Measurements from ENCODE around the gene CCL2.

DNA sequence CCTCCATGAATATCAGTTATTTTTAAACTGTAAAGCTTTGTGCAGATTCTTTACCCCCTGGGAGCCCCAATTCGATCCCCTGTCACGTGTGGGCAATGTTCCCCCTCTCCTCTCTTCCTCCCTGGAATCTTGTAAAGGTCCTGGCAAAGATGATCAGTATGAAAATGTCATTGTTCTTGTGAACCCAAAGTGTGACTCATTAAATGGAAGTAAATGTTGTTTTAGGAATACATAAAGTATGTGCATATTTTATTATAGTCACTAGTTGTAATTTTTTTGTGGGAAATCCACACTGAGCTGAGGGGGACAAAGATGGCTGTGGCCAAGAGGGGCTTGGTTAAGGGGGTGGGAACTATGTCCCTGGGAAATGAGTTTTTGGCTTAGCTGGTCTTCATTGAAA lies 32.8 kb downstream of the CCL2 start:
- TF ChIP-seq EZH2 (IDR thresholded peaks at IDR 0.05; ENCODE audit: low read depth, unreplicated experiment) (no peak), CTCF (conservative IDR thresholded peaks at IDR 0.05; ENCODE audit: low read depth in 2 of 2) (no peak), POLR2AphosphoS5 (IDR thresholded peaks at IDR 0.05; ENCODE audit: low read depth) (no peak), ZNF114 (CRISPR knock-in tag; IDR thresholded peaks at IDR 0.05) (no peak), JUNB (IDR thresholded peaks at IDR 0.05; ENCODE audit: unreplicated experiment) (no peak), CREB1 (CRISPR knock-in tag; IDR thresholded peaks at IDR 0.05; ENCODE audit: low read depth) (no peak), STAT1 (IDR thresholded peaks at IDR 0.05; ENCODE audit: unreplicated experiment) (no peak), NANOG (IDR thresholded peaks at IDR 0.05; ENCODE audit: borderline replicate concordance) (no peak), EZH2phosphoT487 (IDR thresholded peaks at IDR 0.05; ENCODE audit: unreplicated experiment) (no peak), ETS1 (IDR thresholded peaks at IDR 0.05) (no peak), ZNF331 (CRISPR knock-in tag; IDR thresholded peaks at IDR 0.05; ENCODE audit: low read depth) (no peak)
- TF ChIP-seq, protein P1, sequence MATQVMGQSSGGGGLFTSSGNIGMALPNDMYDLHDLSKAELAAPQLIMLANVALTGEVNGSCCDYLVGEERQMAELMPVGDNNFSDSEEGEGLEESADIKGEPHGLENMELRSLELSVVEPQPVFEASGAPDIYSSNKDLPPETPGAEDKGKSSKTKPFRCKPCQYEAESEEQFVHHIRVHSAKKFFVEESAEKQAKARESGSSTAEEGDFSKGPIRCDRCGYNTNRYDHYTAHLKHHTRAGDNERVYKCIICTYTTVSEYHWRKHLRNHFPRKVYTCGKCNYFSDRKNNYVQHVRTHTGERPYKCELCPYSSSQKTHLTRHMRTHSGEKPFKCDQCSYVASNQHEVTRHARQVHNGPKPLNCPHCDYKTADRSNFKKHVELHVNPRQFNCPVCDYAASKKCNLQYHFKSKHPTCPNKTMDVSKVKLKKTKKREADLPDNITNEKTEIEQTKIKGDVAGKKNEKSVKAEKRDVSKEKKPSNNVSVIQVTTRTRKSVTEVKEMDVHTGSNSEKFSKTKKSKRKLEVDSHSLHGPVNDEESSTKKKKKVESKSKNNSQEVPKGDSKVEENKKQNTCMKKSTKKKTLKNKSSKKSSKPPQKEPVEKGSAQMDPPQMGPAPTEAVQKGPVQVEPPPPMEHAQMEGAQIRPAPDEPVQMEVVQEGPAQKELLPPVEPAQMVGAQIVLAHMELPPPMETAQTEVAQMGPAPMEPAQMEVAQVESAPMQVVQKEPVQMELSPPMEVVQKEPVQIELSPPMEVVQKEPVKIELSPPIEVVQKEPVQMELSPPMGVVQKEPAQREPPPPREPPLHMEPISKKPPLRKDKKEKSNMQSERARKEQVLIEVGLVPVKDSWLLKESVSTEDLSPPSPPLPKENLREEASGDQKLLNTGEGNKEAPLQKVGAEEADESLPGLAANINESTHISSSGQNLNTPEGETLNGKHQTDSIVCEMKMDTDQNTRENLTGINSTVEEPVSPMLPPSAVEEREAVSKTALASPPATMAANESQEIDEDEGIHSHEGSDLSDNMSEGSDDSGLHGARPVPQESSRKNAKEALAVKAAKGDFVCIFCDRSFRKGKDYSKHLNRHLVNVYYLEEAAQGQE (IDR thresholded peaks at IDR 0.05; ENCODE audit: unreplicated experiment) = no peak
- TF ChIP-seq, protein P2, sequence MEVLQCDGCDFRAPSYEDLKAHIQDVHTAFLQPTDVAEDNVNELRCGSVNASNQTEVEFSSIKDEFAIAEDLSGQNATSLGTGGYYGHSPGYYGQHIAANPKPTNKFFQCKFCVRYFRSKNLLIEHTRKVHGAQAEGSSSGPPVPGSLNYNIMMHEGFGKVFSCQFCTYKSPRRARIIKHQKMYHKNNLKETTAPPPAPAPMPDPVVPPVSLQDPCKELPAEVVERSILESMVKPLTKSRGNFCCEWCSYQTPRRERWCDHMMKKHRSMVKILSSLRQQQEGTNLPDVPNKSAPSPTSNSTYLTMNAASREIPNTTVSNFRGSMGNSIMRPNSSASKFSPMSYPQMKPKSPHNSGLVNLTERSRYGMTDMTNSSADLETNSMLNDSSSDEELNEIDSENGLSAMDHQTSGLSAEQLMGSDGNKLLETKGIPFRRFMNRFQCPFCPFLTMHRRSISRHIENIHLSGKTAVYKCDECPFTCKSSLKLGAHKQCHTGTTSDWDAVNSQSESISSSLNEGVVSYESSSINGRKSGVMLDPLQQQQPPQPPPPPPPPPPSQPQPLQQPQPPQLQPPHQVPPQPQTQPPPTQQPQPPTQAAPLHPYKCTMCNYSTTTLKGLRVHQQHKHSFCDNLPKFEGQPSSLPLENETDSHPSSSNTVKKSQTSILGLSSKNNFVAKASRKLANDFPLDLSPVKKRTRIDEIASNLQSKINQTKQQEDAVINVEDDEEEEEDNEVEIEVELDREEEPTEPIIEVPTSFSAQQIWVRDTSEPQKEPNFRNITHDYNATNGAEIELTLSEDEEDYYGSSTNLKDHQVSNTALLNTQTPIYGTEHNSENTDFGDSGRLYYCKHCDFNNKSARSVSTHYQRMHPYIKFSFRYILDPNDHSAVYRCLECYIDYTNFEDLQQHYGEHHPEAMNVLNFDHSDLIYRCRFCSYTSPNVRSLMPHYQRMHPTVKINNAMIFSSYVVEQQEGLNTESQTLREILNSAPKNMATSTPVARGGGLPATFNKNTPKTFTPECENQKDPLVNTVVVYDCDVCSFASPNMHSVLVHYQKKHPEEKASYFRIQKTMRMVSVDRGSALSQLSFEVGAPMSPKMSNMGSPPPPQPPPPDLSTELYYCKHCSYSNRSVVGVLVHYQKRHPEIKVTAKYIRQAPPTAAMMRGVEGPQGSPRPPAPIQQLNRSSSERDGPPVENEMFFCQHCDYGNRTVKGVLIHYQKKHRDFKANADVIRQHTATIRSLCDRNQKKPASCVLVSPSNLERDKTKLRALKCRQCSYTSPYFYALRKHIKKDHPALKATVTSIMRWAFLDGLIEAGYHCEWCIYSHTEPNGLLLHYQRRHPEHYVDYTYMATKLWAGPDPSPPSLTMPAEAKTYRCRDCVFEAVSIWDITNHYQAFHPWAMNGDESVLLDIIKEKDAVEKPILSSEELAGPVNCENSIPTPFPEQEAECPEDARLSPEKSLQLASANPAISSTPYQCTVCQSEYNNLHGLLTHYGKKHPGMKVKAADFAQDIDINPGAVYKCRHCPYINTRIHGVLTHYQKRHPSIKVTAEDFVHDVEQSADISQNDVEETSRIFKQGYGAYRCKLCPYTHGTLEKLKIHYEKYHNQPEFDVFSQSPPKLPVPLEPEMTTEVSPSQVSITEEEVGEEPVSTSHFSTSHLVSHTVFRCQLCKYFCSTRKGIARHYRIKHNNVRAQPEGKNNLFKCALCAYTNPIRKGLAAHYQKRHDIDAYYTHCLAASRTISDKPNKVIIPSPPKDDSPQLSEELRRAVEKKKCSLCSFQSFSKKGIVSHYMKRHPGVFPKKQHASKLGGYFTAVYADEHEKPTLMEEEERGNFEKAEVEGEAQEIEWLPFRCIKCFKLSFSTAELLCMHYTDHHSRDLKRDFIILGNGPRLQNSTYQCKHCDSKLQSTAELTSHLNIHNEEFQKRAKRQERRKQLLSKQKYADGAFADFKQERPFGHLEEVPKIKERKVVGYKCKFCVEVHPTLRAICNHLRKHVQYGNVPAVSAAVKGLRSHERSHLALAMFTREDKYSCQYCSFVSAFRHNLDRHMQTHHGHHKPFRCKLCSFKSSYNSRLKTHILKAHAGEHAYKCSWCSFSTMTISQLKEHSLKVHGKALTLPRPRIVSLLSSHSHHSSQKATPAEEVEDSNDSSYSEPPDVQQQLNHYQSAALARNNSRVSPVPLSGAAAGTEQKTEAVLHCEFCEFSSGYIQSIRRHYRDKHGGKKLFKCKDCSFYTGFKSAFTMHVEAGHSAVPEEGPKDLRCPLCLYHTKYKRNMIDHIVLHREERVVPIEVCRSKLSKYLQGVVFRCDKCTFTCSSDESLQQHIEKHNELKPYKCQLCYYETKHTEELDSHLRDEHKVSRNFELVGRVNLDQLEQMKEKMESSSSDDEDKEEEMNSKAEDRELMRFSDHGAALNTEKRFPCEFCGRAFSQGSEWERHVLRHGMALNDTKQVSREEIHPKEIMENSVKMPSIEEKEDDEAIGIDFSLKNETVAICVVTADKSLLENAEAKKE (CRISPR knock-in tag; IDR thresholded peaks at IDR 0.05) = no peak

All from GM23338 (cell line).